ENCODE results near the gene COBL. TPM values are rescaled to one million over a fixed set of nuclear protein-coding genes. Genes with fewer than 3 reads are reported as not detected.

Gene COBL
- total and polyA plus RNA-seq, 2 of the 4 experiments (the other 2 are of a cell fraction), result under 0.01 TPM; not detected in 1

GRCh38 chr7:51346126-51346525 is 29.5 kb upstream of the COBL start:
- no TSS peak for BruUV-seq (replicated peaks)
- dilution Hi-C loops (cut with HindIII; ENCODE audit: low sequenced_read_pairs, unreplicated experiment) (no loop called here), in situ Hi-C loops (cut with MboI; ENCODE audit: low sequenced_read_pairs) (no loop called here), intact Hi-C loops (cut with micrococcal nuclease) (no loop called here)
- H3K9me3 ChIP-seq (ENCODE audit: control insufficient read depth, insufficient read depth, low read length), result no peaks in the 10 kb centered on the region
- H3K79me1 ChIP-seq (ENCODE audit: low read depth in 1 of 2, low read length in 2 of 2), result no peaks in the 10 kb centered on the region
- no peak overlapping the region for H2AK9ac ChIP-seq (replicated peaks; ENCODE audit: low read depth, low read length, poor library complexity)
- ATAC-seq (ENCODE audit: low read depth), result no peak
- TF ChIP-seq CHD1 (IDR thresholded peaks at IDR 0.05; ENCODE audit: low read depth, low read length) (no peak), BHLHE40 (IDR thresholded peaks at IDR 0.05; ENCODE audit: low read depth, low read length) (no peak), ELK1 (IDR thresholded peaks at IDR 0.05; ENCODE audit: borderline replicate concordance, low read depth, low read length) (no peak), MXI1 (IDR thresholded peaks at IDR 0.05; ENCODE audit: borderline replicate concordance, low read depth, low read length) (no peak), CTCF (conservative IDR thresholded peaks at IDR 0.05; ENCODE audit: low read depth, low read length) (no peak), RFX5 (IDR thresholded peaks at IDR 0.05; ENCODE audit: low read depth, low read length) (no peak), RAD21 (IDR thresholded peaks at IDR 0.05; ENCODE audit: low read length) (no peak), SMC3 (IDR thresholded peaks at IDR 0.05; ENCODE audit: low read depth, low read length) (no peak), FOS (IDR thresholded peaks at IDR 0.05; ENCODE audit: low read depth, low read length) (no peak), NFE2L2 (IDR thresholded peaks at IDR 0.05; ENCODE audit: low read depth, low read length) (no peak), MAZ (IDR thresholded peaks at IDR 0.05; ENCODE audit: borderline replicate concordance, low read depth, low read length) (no peak), USF2 (IDR thresholded peaks at IDR 0.05; ENCODE audit: low read depth, low read length) (no peak), POLR2A (IDR thresholded peaks at IDR 0.05; ENCODE audit: low read depth, low read length) (no peak), MAFK (IDR thresholded peaks at IDR 0.05; ENCODE audit: low read depth, low read length) (no peak), CEBPB (IDR thresholded peaks at IDR 0.05; ENCODE audit: low read depth, low read length) (no peak), RCOR1 (IDR thresholded peaks at IDR 0.05; ENCODE audit: insufficient replicate concordance, low read length) (no peak)
- H3K9ac ChIP-seq (ENCODE audit: low read depth, low read length), result no peak overlapping the region
- no peak for DNase-seq
- no peak overlapping the region for H4K5ac ChIP-seq (ENCODE audit: low read depth, low read length)
- H3K4ac ChIP-seq (ENCODE audit: low read depth, low read length), result no peak overlapping the region
- H3K9me1 ChIP-seq (ENCODE audit: insufficient read depth, low read length), result no peaks in the 10 kb centered on the region
- H3K27ac ChIP-seq (ENCODE audit: insufficient read depth, low read length), result no peak overlapping the region
- H3K14ac ChIP-seq (replicated peaks; ENCODE audit: low read depth, low read length), result no peak overlapping the region
- no CpG with 5 or more reads among the region's 3 CpGs for WGBS, 2 experiments (ENCODE audit: extremely low coverage in 2 of 2, insufficient read length in 1 of 2)
- H3K23ac ChIP-seq (ENCODE audit: low read depth, low read length), result no peak overlapping the region
- ChIA-PET POLR2A (ENCODE audit: unreplicated experiment) (no interaction called here), CTCF (no interaction called here)
- H3K36me3 ChIP-seq (ENCODE audit: control insufficient read depth, insufficient read depth, low read length), result no peaks in the 10 kb centered on the region
- H2BK15ac ChIP-seq (ENCODE audit: low read depth, low read length), result no peak overlapping the region
- H3K18ac ChIP-seq (ENCODE audit: low read depth, low read length), result no peak overlapping the region
- no peak overlapping the region for H2BK120ac ChIP-seq (ENCODE audit: low read depth, low read length)
- no peak overlapping the region for H2AFZ ChIP-seq (replicated peaks; ENCODE audit: low read length, poor library complexity)
- no peak overlapping the region for H4K91ac ChIP-seq (ENCODE audit: insufficient read depth, low read depth, low read length)
- no peak overlapping the region for H3K4me3 ChIP-seq (ENCODE audit: insufficient read depth, low read depth, low read length)
- H3K56ac ChIP-seq (ENCODE audit: extremely low read depth, insufficient read depth, low read length), result no peak overlapping the region
- H4K20me1 ChIP-seq (ENCODE audit: insufficient read depth, low read length), result no peaks in the 10 kb centered on the region
- no peak overlapping the region for H2BK20ac ChIP-seq (ENCODE audit: low read depth, low read length)
- no peak overlapping the region for H2BK5ac ChIP-seq (ENCODE audit: low read depth, low read length, poor library complexity, severe bottlenecking)
- H3K4me2 ChIP-seq (ENCODE audit: low read depth, low read length), result no peak overlapping the region
- H3K4me1 ChIP-seq (ENCODE audit: control insufficient read depth, insufficient read depth, low read length), result no peaks in the 10 kb centered on the region
- no peaks in the 10 kb centered on the region for H3K27me3 ChIP-seq (ENCODE audit: control insufficient read depth, insufficient read depth, low read length)
- H4K8ac ChIP-seq (ENCODE audit: low read depth in 2 of 2, low read length in 2 of 2), result no peak overlapping the region
- no peak overlapping the region for H2AK5ac ChIP-seq (ENCODE audit: low read depth, low read length)

All from IMR-90 (cell line).